GM06990 (cell line): Measurements from ENCODE around the gene CERT1.

Experiments
- DNase-seq: peaks from one replicate; pipeline ENCODE4 v3.0.0-alpha.2; 2011; ENCODE audit not compliant: insufficient read length; ENCODE audit errors: extremely low read depth
- H3K27me3 ChIP-seq: replicated peaks from 2 replicates; pipeline ENCODE4 v1.6.0; 2011; ENCODE audit warnings: low read length; ENCODE audit not compliant: control insufficient read depth, insufficient read depth
- H3K36me3 ChIP-seq: 2 replicates; pipeline ENCODE4 v1.5.1; 2011; ENCODE audit warnings: low read length; ENCODE audit not compliant: control insufficient read depth, insufficient read depth
- H3K4me3 ChIP-seq: replicated peaks from 2 replicates; pipeline ENCODE4 v1.5.1; 2011; ENCODE audit warnings: low read depth, mild to moderate bottlenecking, control low read depth, low read length
- TF ChIP-seq, protein P1 (sequence below): IDR thresholded peaks from 2 replicates; pipeline ENCODE4 v1.5.1; 2011; ENCODE audit warnings: low read length, control low read depth, mild to moderate bottlenecking, inconsistent platforms; ENCODE audit not compliant: insufficient read depth, poor library complexity, severe bottlenecking

CERT1 gene

GRCh38 chr5:75552764-75553163, 41.3 kb upstream of the CERT1 start:
- DNase-seq: no peak
- TF ChIP-seq, protein P1, sequence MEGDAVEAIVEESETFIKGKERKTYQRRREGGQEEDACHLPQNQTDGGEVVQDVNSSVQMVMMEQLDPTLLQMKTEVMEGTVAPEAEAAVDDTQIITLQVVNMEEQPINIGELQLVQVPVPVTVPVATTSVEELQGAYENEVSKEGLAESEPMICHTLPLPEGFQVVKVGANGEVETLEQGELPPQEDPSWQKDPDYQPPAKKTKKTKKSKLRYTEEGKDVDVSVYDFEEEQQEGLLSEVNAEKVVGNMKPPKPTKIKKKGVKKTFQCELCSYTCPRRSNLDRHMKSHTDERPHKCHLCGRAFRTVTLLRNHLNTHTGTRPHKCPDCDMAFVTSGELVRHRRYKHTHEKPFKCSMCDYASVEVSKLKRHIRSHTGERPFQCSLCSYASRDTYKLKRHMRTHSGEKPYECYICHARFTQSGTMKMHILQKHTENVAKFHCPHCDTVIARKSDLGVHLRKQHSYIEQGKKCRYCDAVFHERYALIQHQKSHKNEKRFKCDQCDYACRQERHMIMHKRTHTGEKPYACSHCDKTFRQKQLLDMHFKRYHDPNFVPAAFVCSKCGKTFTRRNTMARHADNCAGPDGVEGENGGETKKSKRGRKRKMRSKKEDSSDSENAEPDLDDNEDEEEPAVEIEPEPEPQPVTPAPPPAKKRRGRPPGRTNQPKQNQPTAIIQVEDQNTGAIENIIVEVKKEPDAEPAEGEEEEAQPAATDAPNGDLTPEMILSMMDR: no peak
- Histone ChIP-seq H3K4me3 (no peak overlapping the region), H3K27me3 (no peaks in the 10 kb centered on the region), H3K36me3 (no peaks in the 10 kb centered on the region; the same call in none of the 2 replicates)

DNA sequence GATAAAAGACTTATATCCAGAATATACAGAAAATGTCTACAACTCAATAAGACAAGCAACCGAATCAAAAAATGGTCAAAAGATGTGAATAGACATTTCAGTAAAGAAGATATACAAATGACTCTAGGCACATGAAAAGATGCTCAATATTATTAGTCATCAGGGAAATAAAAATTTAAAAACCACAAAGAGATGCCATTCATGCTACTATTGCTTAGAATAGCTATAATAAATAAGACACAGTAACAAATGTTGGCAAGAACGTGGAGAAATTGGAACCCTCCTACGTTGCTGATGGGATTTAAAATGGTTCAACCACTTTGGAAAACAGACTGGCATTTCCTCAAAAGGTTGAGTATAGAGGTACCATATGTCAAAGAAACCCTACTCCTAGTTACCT, 40.0 kb upstream of the CERT1 start:
- TF ChIP-seq, protein P1: no peak
- Histone ChIP-seq H3K4me3 (no peak overlapping the region), H3K36me3 (no peaks in the 10 kb centered on the region; the same call in none of the 2 replicates), H3K27me3 (no peaks in the 10 kb centered on the region)
- no peak for DNase-seq

GRCh38 chr5:75550597-75550996, 39.2 kb upstream of the CERT1 start:
- DNase-seq: no peak
- H3K36me3 ChIP-seq: no peaks in the 10 kb centered on the region; the same call in none of the 2 replicates
- H3K27me3 ChIP-seq: no peaks in the 10 kb centered on the region
- TF ChIP-seq, protein P1: no peak
- H3K4me3 ChIP-seq: no peak overlapping the region

DNA sequence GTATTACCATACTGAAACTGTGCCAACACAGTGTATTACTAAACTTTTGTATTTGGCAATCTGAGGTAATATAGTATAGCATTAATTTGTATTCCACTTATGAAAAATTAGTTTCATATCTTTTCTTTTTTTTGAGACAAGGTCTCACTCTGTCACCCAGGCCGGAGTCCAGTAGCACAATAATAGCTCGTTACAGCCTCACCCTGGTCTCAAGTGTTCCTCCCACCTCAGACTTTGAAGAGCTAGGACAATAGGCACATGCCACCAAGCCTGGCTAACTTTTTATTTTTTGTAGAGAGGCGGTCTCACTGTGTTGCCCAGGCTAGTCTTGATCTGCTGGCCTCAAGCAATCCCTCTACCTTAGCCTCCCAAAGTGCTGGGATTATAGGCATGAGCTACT, 36.4 kb upstream of the CERT1 start:
- TF ChIP-seq, protein P1: no peak
- no peaks in the 10 kb centered on the region for H3K27me3 ChIP-seq
- no peak overlapping the region for H3K4me3 ChIP-seq
- DNase-seq: no peak
- H3K36me3 ChIP-seq: no peaks in the 10 kb centered on the region; the same call in 1 of the 2 replicates

DNA sequence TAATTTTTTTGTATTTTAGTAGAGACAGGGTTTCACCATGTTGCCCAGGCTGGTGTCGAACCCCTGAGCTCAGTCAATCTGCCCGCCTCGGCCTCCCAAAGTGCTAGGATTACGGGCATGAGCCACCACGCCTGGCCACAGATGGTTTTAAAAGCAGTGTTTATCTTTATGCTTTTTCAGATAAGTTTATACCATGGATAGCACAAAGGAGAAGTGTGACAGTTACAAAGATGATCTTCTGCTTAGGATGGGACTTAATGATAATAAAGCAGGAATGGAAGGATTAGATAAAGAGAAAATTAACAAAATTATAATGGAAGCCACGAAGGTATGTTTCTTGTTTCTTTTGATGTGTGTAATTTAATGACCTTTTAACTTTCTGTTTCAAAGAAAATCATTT, 35.4 kb upstream of the CERT1 start:
- TF ChIP-seq, protein P1: no peak
- H3K36me3 ChIP-seq: no peaks in the 10 kb centered on the region; the same call in 1 of the 2 replicates
- no peak for DNase-seq
- no peak overlapping the region for H3K4me3 ChIP-seq
- H3K27me3 ChIP-seq: no peaks in the 10 kb centered on the region

- TF ChIP-seq, protein P1: no peak
Measured at GRCh38 chr5:75545131-75545530, 33.7 kb upstream of the CERT1 start.

More at GRCh38 chr5:75545131-75545530, 33.7 kb upstream of the CERT1 start:
- Histone ChIP-seq H3K27me3 (no peaks in the 10 kb centered on the region), H3K4me3 (no peak overlapping the region), H3K36me3 (no peaks in the 10 kb centered on the region; the same call in 1 of the 2 replicates)
- DNase-seq: no peak
